Ascending aorta (tissue), 2 donors: ENCODE results near the gene VSTM4. TPM values are rescaled to one million over a fixed set of nuclear protein-coding genes. Genes with fewer than 3 reads are reported as not detected.

Experiments
- DNase-seq, 2 donors: peaks; one replicate each; pipeline ENCODE4 v3.0.0-alpha.2; 2019; ENCODE audit warnings: low spot score in 2 of 2
- H3K27ac ChIP-seq, 2 donors: fragments of 200-600 bp; sonication (generic); one replicate each; pipeline ENCODE4 v1.5.1; 2016 to 2017; ENCODE audit warnings: mild to moderate bottlenecking in 1 of 2
- H3K27me3 ChIP-seq: fragments of 200-600 bp; sonication (generic); one replicate; pipeline ENCODE4 v1.5.1; 2017
- H3K36me3 ChIP-seq, 2 donors: fragments of 200-600 bp; sonication (generic); one replicate each; pipeline ENCODE4 v1.5.1; 2016
- H3K4me1 ChIP-seq, 2 donors: fragments of 200-600 bp; sonication (generic); one replicate each; pipeline ENCODE4 v1.5.1; 2016 to 2017; ENCODE audit warnings: mild to moderate bottlenecking in 1 of 2
- H3K4me3 ChIP-seq, 2 donors: fragments of 200-600 bp; sonication (generic); one replicate each; pipeline ENCODE4 v1.5.1; 2016 to 2017; ENCODE audit warnings: mild to moderate bottlenecking in 1 of 2
- H3K9me3 ChIP-seq, 2 donors: fragments of 200-600 bp; sonication (generic); one replicate each; pipeline ENCODE4 v1.5.1; 2016
- CTCF ChIP-seq, 3 experiments: fragments of 200-600 bp in 2 of 3; fragments of 450-650 bp in 1 of 3; sonication (generic) in 2 of 3; IDR thresholded peaks; one replicate each; pipeline ENCODE4 v1.5.1; 2016 to 2019; ENCODE audit warnings: antibody characterized with exemption in 3 of 3, mild to moderate bottlenecking in 1 of 3, moderate library complexity in 1 of 3
- intact Hi-C: fragments of 100-400 bp; cut with DNase I; formaldehyde crosslinking; loops from one replicate; pipeline ENCODE4 v1.15.1; 2023
- total RNA-seq: library from RNA; depleted of rRNA; stranded (reverse); fragments of >200 nt; gene quantifications from one replicate; pipeline ENCODE4 v1.1.0, GENCODE V29; 2016

VSTM4 gene
- total RNA-seq, 1 donor from 2014 or later, result 17.7 TPM

DNA sequence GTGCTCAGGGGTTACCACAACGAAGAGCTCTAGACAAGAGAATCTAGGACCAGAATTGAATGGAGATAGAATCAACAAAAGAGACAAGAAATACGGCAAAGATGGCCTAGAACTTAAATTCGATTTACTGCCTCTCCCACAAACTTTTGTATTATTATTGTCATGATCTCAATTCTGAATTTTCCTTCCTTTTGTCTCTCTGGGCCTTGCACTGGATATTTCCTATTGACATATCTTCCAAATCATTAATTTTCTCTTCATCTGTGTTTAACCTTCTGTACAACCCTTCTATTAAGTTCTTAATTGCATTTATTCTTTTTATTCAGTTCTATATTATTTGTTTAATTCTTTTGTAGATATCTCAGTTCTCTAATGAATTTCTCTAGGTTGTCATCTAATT is 28.4 kb downstream of the VSTM4 start:
- H3K4me1 ChIP-seq, result peaks cover 14 to 40% of the 10 kb centered on the region in 2 donors
- H3K27me3 ChIP-seq, result no peaks in the 10 kb centered on the region
- H3K36me3 ChIP-seq, result no peaks in the 10 kb centered on the region
- no peak overlapping the region for H3K27ac ChIP-seq
- intact Hi-C loops, result no loop called here
- H3K4me3 ChIP-seq, result no peak overlapping the region
- DNase-seq, result no peak
- TF ChIP-seq CTCF (IDR thresholded peaks at IDR 0.05), result no peak
- no peaks in the 10 kb centered on the region for H3K9me3 ChIP-seq

DNA sequence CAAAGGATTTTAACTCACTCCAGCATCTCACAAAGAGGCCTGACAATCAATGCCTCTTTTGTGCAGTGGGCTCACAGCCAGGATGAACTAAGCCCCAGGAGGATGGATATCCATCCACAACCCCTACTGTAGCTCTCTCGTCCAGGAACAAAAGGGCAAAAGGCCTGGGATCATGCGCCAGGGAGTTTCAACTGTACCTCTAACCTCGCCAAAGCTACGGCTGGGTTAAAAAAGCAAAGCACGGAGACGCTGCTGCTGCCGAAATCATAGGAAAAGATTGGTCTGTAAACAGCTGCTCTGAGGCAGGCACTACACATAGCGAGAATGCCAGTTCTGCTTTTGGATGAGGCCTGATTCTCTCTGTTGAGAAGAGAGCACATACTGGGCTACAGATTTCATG is 32.1 kb downstream of the VSTM4 start:
- DNase-seq, result no peak
- Histone ChIP-seq H3K4me3 (no peak overlapping the region), H3K27ac (peak overlapping the region; percentile 66 to 75), H3K27me3 (no peaks in the 10 kb centered on the region), H3K36me3 (no peaks in the 10 kb centered on the region), H3K9me3 (no peaks in the 10 kb centered on the region), H3K4me1 (peaks cover 10 to 45% of the 10 kb centered on the region in 2 donors)
- no peak for TF ChIP-seq CTCF (IDR thresholded peaks at IDR 0.05)
- intact Hi-C loops, result no loop called here

DNA sequence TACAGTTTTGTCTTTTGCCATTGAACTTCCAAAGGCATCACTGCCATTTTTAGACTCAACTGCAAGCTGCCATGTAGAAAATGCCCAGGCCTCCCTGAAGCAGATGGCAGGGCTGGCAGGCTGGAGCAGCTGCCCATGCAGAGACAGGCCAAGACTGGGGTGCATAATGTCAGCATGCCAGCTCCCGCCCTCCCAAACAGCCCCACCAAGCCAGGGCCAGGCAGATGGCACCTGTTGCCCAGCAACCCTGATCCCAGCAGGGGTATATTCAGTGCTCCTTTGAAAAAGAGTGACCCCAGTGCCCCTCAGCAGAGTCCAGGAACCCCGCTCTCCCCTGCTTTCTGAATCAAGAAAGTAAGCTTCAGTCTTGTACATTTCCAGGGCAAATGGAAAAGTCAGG is 32.6 kb downstream of the VSTM4 start:
- no peak for DNase-seq
- no peaks in the 10 kb centered on the region for H3K9me3 ChIP-seq
- no peaks in the 10 kb centered on the region for H3K27me3 ChIP-seq
- TF ChIP-seq CTCF (IDR thresholded peaks at IDR 0.05), result no peak
- intact Hi-C loops, result no loop called here
- no peaks in the 10 kb centered on the region for H3K36me3 ChIP-seq
- H3K27ac ChIP-seq, result peak overlapping the region; percentile 66 to 75
- H3K4me3 ChIP-seq, result no peak overlapping the region
- peaks cover 10 to 45% of the 10 kb centered on the region in 2 donors for H3K4me1 ChIP-seq

GRCh38 chr10:49081547-49082275 is 33.6 kb downstream of the VSTM4 start:
- H3K4me1 ChIP-seq, result peaks cover 10 to 49% of the 10 kb centered on the region in 2 donors
- DNase-seq, result no peak
- no peak overlapping the region for H3K4me3 ChIP-seq
- peak overlapping the region; percentile 72 to 75 for H3K27ac ChIP-seq
- peaks cover 0 to 4% of the 10 kb centered on the region in 2 donors for H3K36me3 ChIP-seq
- H3K9me3 ChIP-seq, result no peaks in the 10 kb centered on the region
- H3K27me3 ChIP-seq, result no peaks in the 10 kb centered on the region
- no peak for TF ChIP-seq CTCF (IDR thresholded peaks at IDR 0.05)
- intact Hi-C loops, result loop anchor here (2.0 kb wide), 2 partner anchors 23 to 33 kb away; partner anchors contain the start of gene VSTM4

GRCh38 chr10:49080965-49081364 is 34.4 kb downstream of the VSTM4 start:
- Histone ChIP-seq H3K4me3 (no peak overlapping the region), H3K9me3 (no peaks in the 10 kb centered on the region), H3K4me1 (peaks cover 10 to 49% of the 10 kb centered on the region in 2 donors), H3K36me3 (peaks cover 6 to 11% of the 10 kb centered on the region in 2 donors), H3K27ac (peak overlapping the region; percentile 72 to 75), H3K27me3 (no peaks in the 10 kb centered on the region)
- intact Hi-C loops, result loop anchor here (2.0 kb wide), 2 partner anchors 24 to 34 kb away; partner anchors contain the start of gene VSTM4
- no peak for DNase-seq
- TF ChIP-seq CTCF (IDR thresholded peaks at IDR 0.05), result no peak
